Nephron (organoid): Measurements from ENCODE around the gene DNAJB14.

Experiments used
- H3K27ac Mint-ChIP-seq, 3 experiments: 2 replicates each; pipeline ENCODE4 v1.8.0; 2020; ENCODE audit warnings: mixed read lengths in 3 of 3, mild to moderate bottlenecking in 2 of 3, moderate library complexity in 1 of 3
- H3K27me3 Mint-ChIP-seq: 2 replicates; pipeline ENCODE4 v1.8.0; 2021; ENCODE audit warnings: low read depth, mild to moderate bottlenecking, moderate library complexity, mixed read lengths
- H3K36me3 Mint-ChIP-seq: 2 replicates; pipeline ENCODE4 v1.8.0; 2020; ENCODE audit warnings: low read depth, mixed read lengths
- H3K4me1 Mint-ChIP-seq: 2 replicates; pipeline ENCODE4 v1.8.0; 2020; ENCODE audit warnings: mixed read lengths
- H3K4me3 Mint-ChIP-seq, 3 experiments: 2 replicates each; pipeline ENCODE4 v1.8.0; 2020; ENCODE audit warnings: mild to moderate bottlenecking in 3 of 3, mixed read lengths in 3 of 3, moderate library complexity in 2 of 3
- H3K9me3 Mint-ChIP-seq: 2 replicates; pipeline ENCODE4 v1.8.0; 2020; ENCODE audit warnings: mixed read lengths
- TF ChIP-seq, protein P1 (sequence below), 3 experiments: fragments of 200-600 bp; sonication (generic); IDR thresholded peaks; one replicate each; pipeline ENCODE4 v1.5.0; 2021; ENCODE audit warnings: antibody characterized with exemption in 3 of 3; ENCODE audit not compliant: unreplicated experiment in 3 of 3

The DNAJB14 gene

GRCh38 chr4:99859618-99860017, 86.8 kb downstream of the DNAJB14 start:
- TF ChIP-seq, protein P1, sequence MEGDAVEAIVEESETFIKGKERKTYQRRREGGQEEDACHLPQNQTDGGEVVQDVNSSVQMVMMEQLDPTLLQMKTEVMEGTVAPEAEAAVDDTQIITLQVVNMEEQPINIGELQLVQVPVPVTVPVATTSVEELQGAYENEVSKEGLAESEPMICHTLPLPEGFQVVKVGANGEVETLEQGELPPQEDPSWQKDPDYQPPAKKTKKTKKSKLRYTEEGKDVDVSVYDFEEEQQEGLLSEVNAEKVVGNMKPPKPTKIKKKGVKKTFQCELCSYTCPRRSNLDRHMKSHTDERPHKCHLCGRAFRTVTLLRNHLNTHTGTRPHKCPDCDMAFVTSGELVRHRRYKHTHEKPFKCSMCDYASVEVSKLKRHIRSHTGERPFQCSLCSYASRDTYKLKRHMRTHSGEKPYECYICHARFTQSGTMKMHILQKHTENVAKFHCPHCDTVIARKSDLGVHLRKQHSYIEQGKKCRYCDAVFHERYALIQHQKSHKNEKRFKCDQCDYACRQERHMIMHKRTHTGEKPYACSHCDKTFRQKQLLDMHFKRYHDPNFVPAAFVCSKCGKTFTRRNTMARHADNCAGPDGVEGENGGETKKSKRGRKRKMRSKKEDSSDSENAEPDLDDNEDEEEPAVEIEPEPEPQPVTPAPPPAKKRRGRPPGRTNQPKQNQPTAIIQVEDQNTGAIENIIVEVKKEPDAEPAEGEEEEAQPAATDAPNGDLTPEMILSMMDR (IDR thresholded peaks at IDR 0.05; ENCODE audit: unreplicated experiment in 3 of 3) = no peak
- Mint-ChIP-seq H3K4me1 (no peaks in the 10 kb centered on the region), H3K27me3 (no peaks in the 10 kb centered on the region), H3K27ac (no peak overlapping the region), H3K4me3 (no peak overlapping the region), H3K9me3 (no peaks in the 10 kb centered on the region), H3K36me3 (no peaks in the 10 kb centered on the region)

- TF ChIP-seq, protein P1 (IDR thresholded peaks at IDR 0.05; ENCODE audit: unreplicated experiment in 3 of 3) = no peak
- Mint-ChIP-seq H3K4me1 (no peaks in the 10 kb centered on the region), H3K36me3 (no peaks in the 10 kb centered on the region), H3K9me3 (no peaks in the 10 kb centered on the region), H3K27me3 (no peaks in the 10 kb centered on the region), H3K27ac (no peak overlapping the region), H3K4me3 (no peak overlapping the region)
Observed at GRCh38 chr4:99857307-99857706, 89.1 kb downstream of the DNAJB14 start.

- H3K36me3 Mint-ChIP-seq = no peaks in the 10 kb centered on the region
- H3K9me3 Mint-ChIP-seq = no peaks in the 10 kb centered on the region
Observed at GRCh38 chr4:99856166-99856565, 90.3 kb downstream of the DNAJB14 start.

DNA sequence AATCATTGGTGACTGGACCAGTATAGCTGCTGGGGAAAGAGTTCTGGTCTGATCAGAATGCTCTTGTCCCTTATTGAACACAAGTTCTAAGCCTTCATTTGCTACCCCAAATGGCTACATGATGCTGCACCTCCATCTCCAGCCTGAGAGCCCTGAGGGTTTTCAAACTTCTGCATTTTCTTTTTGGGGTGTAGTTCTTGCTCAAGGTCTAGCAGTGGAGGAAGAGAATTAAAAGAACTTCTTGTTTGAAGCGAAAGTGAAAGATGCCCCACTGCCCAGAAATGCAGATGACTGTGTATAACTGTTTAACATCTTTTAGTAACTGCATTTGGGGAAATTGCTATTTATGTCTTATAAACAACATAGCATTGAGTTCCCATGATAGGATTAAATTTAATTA, 90.7 kb downstream of the DNAJB14 start:
- H3K27me3 Mint-ChIP-seq = no peaks in the 10 kb centered on the region
- no peak overlapping the region for H3K4me3 Mint-ChIP-seq
- no peaks in the 10 kb centered on the region for H3K9me3 Mint-ChIP-seq
- TF ChIP-seq, protein P1 (IDR thresholded peaks at IDR 0.05; ENCODE audit: unreplicated experiment in 3 of 3) = no peak
- no peak overlapping the region for H3K27ac Mint-ChIP-seq
- no peaks in the 10 kb centered on the region for H3K36me3 Mint-ChIP-seq
- H3K4me1 Mint-ChIP-seq = no peaks in the 10 kb centered on the region

More at GRCh38 chr4:99856166-99856565, 90.3 kb downstream of the DNAJB14 start:
- H3K27me3 Mint-ChIP-seq = no peaks in the 10 kb centered on the region
- no peak overlapping the region for H3K27ac Mint-ChIP-seq
- TF ChIP-seq, protein P1 (IDR thresholded peaks at IDR 0.05; ENCODE audit: unreplicated experiment in 3 of 3) = no peak
- no peak overlapping the region for H3K4me3 Mint-ChIP-seq
- no peaks in the 10 kb centered on the region for H3K4me1 Mint-ChIP-seq

GRCh38 chr4:99853999-99854398, 92.4 kb downstream of the DNAJB14 start:
- Mint-ChIP-seq H3K4me3 (no peak overlapping the region), H3K27ac (no peak overlapping the region), H3K9me3 (no peaks in the 10 kb centered on the region), H3K4me1 (no peaks in the 10 kb centered on the region), H3K27me3 (no peaks in the 10 kb centered on the region), H3K36me3 (no peaks in the 10 kb centered on the region)
- TF ChIP-seq, protein P1 (IDR thresholded peaks at IDR 0.05; ENCODE audit: unreplicated experiment in 3 of 3) = no peak

DNA sequence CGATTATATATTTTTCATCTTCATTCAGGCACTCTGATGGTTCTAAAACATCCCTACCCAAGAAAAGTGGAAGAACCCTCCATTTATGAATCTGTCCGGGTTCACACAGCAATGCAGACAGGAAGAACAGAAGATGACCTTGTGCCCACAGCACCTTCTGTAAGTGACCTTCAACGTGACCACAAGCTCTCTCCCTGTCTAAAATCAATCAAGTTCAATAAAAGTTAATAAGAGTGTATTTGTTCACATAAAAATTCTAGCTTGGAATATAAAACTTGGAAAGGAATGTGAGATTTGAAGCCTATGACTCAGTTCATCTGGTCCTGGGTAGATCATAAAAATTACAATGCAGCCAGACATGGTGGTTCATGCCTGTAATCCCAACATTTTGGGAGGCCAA, 93.2 kb downstream of the DNAJB14 start:
- Mint-ChIP-seq H3K4me3 (no peak overlapping the region), H3K27me3 (no peaks in the 10 kb centered on the region), H3K36me3 (no peaks in the 10 kb centered on the region), H3K27ac (no peak overlapping the region), H3K9me3 (no peaks in the 10 kb centered on the region), H3K4me1 (no peaks in the 10 kb centered on the region)
- TF ChIP-seq, protein P1 (IDR thresholded peaks at IDR 0.05; ENCODE audit: unreplicated experiment in 3 of 3) = no peak
